Mucosa of descending colon (tissue), 3 donors: ENCODE data around the gene ACOXL. TPM values are rescaled to one million over a fixed set of nuclear protein-coding genes. Genes with fewer than 3 reads are reported as not detected.

Experiments
- ATAC-seq: fragments of 200-7000 bp; cut with Tn5 transposase; one replicate; pipeline ENCODE4 v1.9.1; 2020; ENCODE audit warnings: mild to moderate bottlenecking, moderate library complexity
- DNase-seq, 3 donors: peaks; one replicate each; pipeline ENCODE4 v3.0.0-alpha.2; 2020
- H3K36me3 ChIP-seq: fragments of 200-600 bp; one replicate; pipeline ENCODE4 v1.8.0; 2021; ENCODE audit warnings: low read depth, mild to moderate bottlenecking
- H3K4me1 ChIP-seq: fragments of 200-600 bp; one replicate; pipeline ENCODE4 v1.8.0; 2021; ENCODE audit warnings: low read depth, mild to moderate bottlenecking
- H3K4me3 ChIP-seq: fragments of 200-600 bp; one replicate; pipeline ENCODE4 v1.8.0; 2021; ENCODE audit warnings: mild to moderate bottlenecking
- H3K9me3 ChIP-seq: fragments of 200-600 bp; one replicate; pipeline ENCODE4 v1.8.0; 2021; ENCODE audit warnings: mild to moderate bottlenecking
- intact Hi-C, 2 donors: fragments of 100-400 bp; cut with DNase I in 1 of 2; cut with micrococcal nuclease in 1 of 2; formaldehyde crosslinking; loops; one replicate each; pipeline versions ENCODE4 v1.11.0 to v1.11.1; 2022; cut with DNase I, micrococcal nuclease
- total RNA-seq, 3 donors: library from RNA; stranded (reverse); fragmentation: NEBNext Ultra II Directional in 2 of 3; extraction: Animal tissue kit (Norgen Biotek cat#: 25700) in 2 of 3; gene quantifications; one replicate each; pipeline versions ENCODE4 v1.2.1 to v1.2.4, GENCODE V29; 2021 to 2023
- TF ChIP-seq, protein P1 (sequence below): fragments of 200-600 bp; IDR thresholded peaks from one replicate; pipeline ENCODE4 v1.8.0; 2022; ENCODE audit warnings: antibody characterized with exemption, mild to moderate bottlenecking
- donor health status: DM: no; HTN: no; CAD: no; lungs with moderate emphysema.
- donor health status: DM: no; HTN: no; CAD: no.
- donor health status: DM: no; HTN: yes; CAD: no.

The ACOXL gene
- total RNA-seq, 3 donors from 2014 or later: 0.51 to 1.2 (median 0.87) TPM

DNA sequence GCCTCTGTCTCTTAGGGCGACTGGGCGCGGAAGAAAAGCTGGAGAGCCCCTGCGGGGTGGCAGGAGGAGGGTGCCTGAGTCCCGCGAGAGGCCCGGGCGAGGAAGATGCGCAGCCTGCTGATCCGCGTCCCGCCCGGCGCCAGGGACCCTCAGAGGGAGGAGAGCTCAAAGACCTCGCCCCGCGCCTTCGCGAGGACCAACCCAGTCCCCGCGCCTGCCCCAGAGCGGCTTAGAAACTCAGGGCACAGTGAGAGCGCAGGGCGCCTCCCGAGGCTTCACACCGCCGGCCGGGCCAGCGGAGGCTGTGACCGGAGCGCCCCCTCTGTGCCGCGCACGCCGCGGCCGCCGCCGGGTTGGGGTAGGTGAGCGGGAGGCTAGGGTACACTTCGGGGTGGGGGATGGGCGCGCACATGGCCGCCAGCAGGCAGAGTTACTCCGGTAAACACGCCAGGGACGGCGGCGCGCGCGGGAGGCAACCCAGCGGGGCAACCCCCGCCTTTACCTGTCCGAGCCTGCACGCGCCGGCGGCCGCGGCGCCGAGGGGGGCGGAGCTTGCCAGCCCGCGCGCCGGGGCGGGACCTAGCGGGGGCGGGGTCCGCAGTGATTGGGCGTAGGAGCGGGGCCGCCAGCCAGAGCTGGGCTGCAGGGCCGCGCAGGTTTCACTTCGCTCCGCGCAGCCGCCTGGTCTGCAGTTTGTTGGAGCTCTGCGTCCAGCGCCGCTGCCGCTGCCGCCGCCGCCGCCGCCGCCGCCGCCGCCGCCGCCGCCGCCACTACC is 388.1 kb downstream of the ACOXL start, which contains the start of gene BCL2L11:
Gene BCL2L11, plus strand, starts transcription at position 662 of the 775 bp plus-strand sequence. CDS start 2,832 bp downstream, outside the sequence.
- no peaks in the 10 kb centered on the region for H3K9me3 ChIP-seq
- peaks cover 32% of the 10 kb centered on the region for H3K4me1 ChIP-seq
- peak; percentile 96 to 98 (median 96) for DNase-seq

DNA sequence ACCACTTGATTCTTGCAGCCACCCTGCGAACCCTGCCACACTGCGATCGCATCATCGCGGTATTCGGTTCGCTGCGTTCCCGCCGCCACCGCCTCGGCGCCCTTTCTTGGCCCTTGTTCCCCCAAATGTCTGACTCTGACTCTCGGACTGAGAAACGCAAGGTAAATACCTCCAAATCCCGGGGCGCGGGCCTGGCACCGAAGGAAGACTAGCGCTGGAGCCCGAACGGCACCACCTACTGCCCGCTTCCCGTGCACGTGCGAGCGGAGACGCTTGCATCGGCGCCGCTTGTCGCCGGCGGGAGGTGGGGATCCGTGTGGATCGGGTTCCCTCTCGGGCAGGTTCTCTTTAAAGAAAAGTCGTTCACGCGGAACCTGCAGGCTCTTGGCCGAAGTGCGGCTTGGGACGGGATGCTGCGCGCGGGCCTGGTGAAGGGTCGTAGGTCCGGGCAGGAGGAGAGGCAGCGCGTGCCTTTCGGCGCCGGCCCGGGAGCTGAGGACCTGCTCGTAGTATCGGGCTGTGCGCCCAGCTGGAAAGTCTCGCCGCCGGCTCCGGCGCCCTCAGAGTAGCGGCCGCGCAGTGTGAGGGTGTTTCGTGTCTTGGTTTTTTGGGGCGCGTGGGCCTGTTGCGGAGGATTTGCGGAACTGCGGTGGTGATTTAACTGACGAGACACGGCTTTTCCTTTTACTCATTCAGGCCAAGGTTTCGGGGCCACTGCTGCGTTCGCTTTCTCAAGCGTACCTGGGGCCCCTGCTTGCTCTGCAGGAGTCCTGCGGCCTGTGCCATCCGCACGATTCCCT is 388.9 kb downstream of the ACOXL start:
- ATAC-seq (no peak), DNase-seq (peak in 2 of 3 donors; percentile 62 to 79)
- Histone ChIP-seq H3K36me3 (no peaks in the 10 kb centered on the region), H3K4me1 (peaks cover 32% of the 10 kb centered on the region), H3K4me3 (peak overlapping the region; percentile 75), H3K9me3 (no peaks in the 10 kb centered on the region)
- intact Hi-C loops: no loop called here
- TF ChIP-seq, protein P1, sequence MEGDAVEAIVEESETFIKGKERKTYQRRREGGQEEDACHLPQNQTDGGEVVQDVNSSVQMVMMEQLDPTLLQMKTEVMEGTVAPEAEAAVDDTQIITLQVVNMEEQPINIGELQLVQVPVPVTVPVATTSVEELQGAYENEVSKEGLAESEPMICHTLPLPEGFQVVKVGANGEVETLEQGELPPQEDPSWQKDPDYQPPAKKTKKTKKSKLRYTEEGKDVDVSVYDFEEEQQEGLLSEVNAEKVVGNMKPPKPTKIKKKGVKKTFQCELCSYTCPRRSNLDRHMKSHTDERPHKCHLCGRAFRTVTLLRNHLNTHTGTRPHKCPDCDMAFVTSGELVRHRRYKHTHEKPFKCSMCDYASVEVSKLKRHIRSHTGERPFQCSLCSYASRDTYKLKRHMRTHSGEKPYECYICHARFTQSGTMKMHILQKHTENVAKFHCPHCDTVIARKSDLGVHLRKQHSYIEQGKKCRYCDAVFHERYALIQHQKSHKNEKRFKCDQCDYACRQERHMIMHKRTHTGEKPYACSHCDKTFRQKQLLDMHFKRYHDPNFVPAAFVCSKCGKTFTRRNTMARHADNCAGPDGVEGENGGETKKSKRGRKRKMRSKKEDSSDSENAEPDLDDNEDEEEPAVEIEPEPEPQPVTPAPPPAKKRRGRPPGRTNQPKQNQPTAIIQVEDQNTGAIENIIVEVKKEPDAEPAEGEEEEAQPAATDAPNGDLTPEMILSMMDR: no peak

More for the DNA sequence above, 388.1 kb downstream of the ACOXL start, which contains the start of gene BCL2L11:
- peak; percentile 81 for ATAC-seq
- no peaks in the 10 kb centered on the region for H3K36me3 ChIP-seq
- H3K4me3 ChIP-seq: peak within 1 kb of the TSS; percentile 75
- intact Hi-C loops: no loop called here
- TF ChIP-seq, protein P1: no peak

DNA sequence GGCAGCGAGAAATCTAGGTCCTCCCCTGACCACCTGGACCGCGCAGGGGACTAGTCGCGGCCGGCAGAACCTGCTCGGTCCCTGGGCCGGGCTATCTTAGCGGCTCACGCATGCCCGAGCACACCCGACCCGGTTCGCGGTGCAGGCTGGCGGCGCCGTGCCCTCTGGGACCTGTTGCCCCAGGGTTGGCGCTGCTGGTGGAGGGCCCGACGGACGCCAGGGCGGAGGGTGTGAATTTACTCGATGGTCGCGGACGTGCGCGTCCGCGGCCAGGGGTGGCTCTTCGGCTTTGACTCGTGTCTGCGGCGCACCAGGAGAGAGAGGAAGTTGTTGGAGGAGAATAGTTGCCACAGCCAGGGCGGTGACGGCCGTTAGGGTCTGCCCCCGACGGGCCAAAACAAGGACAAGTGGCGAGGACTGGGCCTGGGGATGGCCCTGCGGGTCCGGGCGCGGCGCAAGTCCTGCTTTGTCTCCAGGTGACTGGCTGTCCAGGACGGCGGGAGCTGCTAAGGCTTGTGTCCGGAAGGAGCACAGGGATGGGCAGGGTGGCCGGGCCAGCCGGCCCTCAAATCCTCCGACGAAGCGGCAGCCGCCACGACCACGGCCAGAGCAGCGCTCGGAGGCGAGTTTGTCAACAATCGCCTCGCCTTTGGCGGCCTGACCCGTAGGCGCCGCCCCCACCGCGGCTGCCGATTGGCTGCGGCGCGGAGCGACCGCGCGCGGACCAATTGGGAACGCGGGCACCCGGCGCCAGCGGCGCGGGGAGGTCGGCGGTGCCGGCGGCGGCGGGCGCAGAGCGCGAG is 389.7 kb downstream of the ACOXL start:
- Histone ChIP-seq H3K9me3 (no peaks in the 10 kb centered on the region), H3K4me1 (peaks cover 29% of the 10 kb centered on the region), H3K4me3 (peak overlapping the region; percentile 75), H3K36me3 (no peaks in the 10 kb centered on the region)
- DNase-seq: peak; percentile 87 to 95 (median 92)
- TF ChIP-seq, protein P1: no peak
- intact Hi-C loops: no loop called here
- ATAC-seq: peak; percentile 77

DNA sequence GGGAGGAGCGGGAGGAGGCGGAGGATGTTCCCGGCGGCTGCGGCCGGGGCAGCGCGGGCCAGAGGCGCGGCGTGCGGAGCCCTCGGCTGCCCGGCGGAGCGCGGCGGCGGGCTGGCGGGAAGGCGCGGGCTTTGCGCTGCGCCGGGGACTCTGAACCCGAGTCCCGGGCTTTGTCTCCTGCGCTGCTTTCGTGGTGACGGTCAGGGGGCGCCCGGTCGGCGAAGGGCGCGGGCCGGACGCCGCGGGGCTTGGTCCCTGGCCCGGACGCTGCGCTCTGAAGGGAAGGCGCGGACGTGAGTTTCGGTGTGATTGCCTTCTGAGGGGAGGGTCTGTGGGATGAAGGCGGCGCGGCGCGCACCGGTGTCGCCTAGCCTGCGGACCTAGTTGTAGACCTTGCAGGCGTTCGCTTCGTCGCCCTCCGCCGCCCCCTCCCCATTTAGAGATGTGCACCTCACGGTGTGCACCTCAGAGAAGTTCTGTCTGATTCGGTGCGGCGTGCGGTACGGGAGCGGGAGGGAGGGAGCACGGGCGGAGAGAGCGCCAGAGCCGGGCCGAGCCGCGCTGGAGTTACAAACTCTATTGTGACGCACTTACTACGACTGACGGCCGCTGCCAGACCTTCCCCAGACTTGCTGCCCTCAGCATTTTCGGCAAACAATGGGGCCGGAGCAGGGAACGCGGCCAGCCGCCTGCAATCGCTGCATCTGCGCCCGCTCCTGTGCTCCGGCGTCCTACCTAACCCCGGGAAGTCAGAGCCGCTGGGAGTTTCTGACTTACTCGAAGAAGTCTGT is 390.5 kb downstream of the ACOXL start:
- H3K4me1 ChIP-seq: peaks cover 21% of the 10 kb centered on the region
- peak overlapping the region; percentile 75 for H3K4me3 ChIP-seq
- peak; percentile 27 for ATAC-seq
- H3K36me3 ChIP-seq: no peaks in the 10 kb centered on the region
- peak; percentile 73 to 86 (median 77) for DNase-seq
- no peaks in the 10 kb centered on the region for H3K9me3 ChIP-seq
- TF ChIP-seq, protein P1: no peak
- intact Hi-C loops: no loop called here
